Thymus (tissue), 11 donors: ENCODE data around the gene TMEM248. TPM values are rescaled to one million over a fixed set of nuclear protein-coding genes. Genes with fewer than 3 reads are reported as not detected.
"Not testable (repeated sequence)": the region's sequence is repeated elsewhere in the genome, so short reads cannot be mapped to it uniquely, and the experiment has no call there.

Experiments used
- DNase-seq, 9 donors: peaks; one replicate each; pipeline ENCODE4 v3.0.0-alpha.2; 2013; ENCODE audit warnings: low spot score in 9 of 9, low read depth in 6 of 9, missing footprints in 1 of 9
- H3K27ac ChIP-seq, 2 donors: one replicate each; pipeline ENCODE4 v1.5.1; 2013; ENCODE audit warnings: control low read depth in 1 of 2, low read depth in 1 of 2, low read length in 1 of 2, mild to moderate bottlenecking in 1 of 2, moderate library complexity in 1 of 2
- H3K27me3 ChIP-seq, 2 donors: one replicate each; pipeline ENCODE4 v1.5.1; 2013; ENCODE audit warnings: low read length in 1 of 2; ENCODE audit not compliant: control insufficient read depth in 2 of 2, insufficient read depth in 1 of 2
- H3K36me3 ChIP-seq, 2 donors: one replicate each; pipeline ENCODE4 v1.5.1; 2013; ENCODE audit warnings: low read length in 1 of 2, mild to moderate bottlenecking in 1 of 2, moderate library complexity in 1 of 2; ENCODE audit not compliant: control insufficient read depth in 2 of 2, insufficient read depth in 2 of 2
- H3K4me1 ChIP-seq, 2 donors: one replicate each; pipeline ENCODE4 v1.5.1; 2013; ENCODE audit warnings: low read length in 2 of 2; ENCODE audit not compliant: control insufficient read depth in 2 of 2, insufficient read depth in 2 of 2
- H3K4me3 ChIP-seq, 2 donors: one replicate each; pipeline ENCODE4 v1.5.1; 2013; ENCODE audit warnings: low read length in 2 of 2, control low read depth in 1 of 2, mild to moderate bottlenecking in 1 of 2
- H3K9me3 ChIP-seq, 2 donors: one replicate each; pipeline ENCODE4 v1.5.1; 2013; ENCODE audit warnings: low read length in 1 of 2, mild to moderate bottlenecking in 1 of 2; ENCODE audit not compliant: control insufficient read depth in 2 of 2, insufficient read depth in 1 of 2
- WGBS: extraction: QIAGEN DNeasy Blood & Tissue Kit; methylation state at CpG from one replicate; pipeline ENCODE4 v1.1.7; 2013; 5-methylcytosine and 5-hydroxymethylcytosine counted together
- polyA plus RNA-seq: library from polyadenylated mRNA; stranded (reverse); fragments of 200-250 nt; gene quantifications from one replicate; pipeline ENCODE4 v1.2.3, GENCODE V29; 2013
- total RNA-seq: library from RNA; stranded (reverse); fragments of 120-200 nt; gene quantifications from one replicate; pipeline ENCODE4 v1.2.4, GENCODE V29; 2013
- donor health status: healthy.

The TMEM248 gene
- total and polyA plus RNA-seq, 2 donors = 36.2 to 46.8 TPM

DNA sequence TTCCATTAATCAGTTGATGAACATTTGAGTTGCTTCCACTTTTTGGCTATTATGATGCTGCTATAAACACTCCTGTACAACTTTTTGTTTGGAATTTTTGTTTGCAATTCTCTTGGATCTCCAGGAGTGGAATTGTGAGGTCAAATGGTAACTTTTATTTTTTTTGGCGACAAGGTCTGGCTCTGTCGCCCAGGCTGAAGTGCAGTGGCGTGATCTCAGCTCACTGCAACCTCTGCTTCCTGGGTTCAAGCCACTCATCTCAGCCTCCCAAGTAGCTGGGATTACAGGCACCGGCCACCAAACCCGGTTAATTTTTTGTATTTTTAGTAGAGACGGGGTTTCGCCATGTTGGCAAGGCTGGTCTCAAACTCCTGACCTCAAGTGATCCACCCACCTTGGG is 3.1 kb upstream of the TMEM248 start:
- H3K4me1 ChIP-seq, DNase-seq, H3K27ac ChIP-seq, H3K36me3 ChIP-seq, H3K4me3 ChIP-seq, H3K9me3 ChIP-seq, H3K27me3 ChIP-seq: not testable (repeated sequence)
- WGBS = 95% methylated on average over 7 of the region's 7 CpGs

DNA sequence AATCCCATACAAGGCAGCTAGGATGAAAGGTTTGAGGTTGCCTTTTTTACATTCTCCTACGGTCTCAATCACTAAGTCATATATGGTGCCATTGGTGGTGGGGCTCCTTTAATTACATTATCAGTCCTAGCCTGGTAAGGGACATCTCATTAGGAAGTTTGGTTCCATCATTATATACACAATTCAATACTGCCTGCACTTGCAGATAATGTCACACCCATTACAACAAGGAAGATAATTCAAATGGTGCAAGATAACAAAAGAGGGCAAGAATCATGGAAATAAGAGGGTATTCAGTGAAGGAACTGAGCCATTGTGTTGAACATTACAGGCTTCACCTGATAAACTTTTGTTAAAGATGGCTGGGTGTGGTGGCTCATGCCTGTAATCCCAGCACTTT is 1.7 kb upstream of the TMEM248 start:
- no peak for DNase-seq
- H3K27ac ChIP-seq = no peak overlapping the region
- peaks cover 0 to 2% of the 10 kb centered on the region in 2 donors for H3K36me3 ChIP-seq
- H3K4me3 ChIP-seq = no peak overlapping the region
- no peaks in the 10 kb centered on the region for H3K27me3 ChIP-seq
- peaks cover 0 to 1% of the 10 kb centered on the region in 2 donors for H3K9me3 ChIP-seq
- peaks cover 6 to 14% of the 10 kb centered on the region in 2 donors for H3K4me1 ChIP-seq
- WGBS = 96% methylated on average over 1 of the region's 1 CpG

DNA sequence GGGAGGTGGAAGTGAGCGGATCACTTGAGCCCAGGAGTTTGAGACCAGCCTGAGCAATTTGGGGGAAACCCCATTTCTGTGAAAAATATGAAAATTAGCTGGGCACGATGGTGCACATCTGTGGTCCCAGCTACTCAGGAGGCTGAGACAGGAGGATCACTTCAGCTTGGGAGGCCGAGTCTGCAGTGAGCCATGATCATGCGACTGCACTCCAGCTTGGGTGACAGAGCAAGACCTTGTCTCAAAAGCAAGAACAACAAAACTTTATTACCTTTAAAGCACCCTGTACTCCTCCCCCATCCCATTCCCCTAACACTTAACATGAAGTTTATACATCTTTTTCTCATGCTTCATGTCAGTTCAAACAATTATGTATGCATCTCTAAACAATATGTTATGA is 1.3 kb upstream of the TMEM248 start:
- H3K4me1 ChIP-seq = peaks cover 6 to 14% of the 10 kb centered on the region in 2 donors
- peaks cover 0 to 3% of the 10 kb centered on the region in 2 donors for H3K36me3 ChIP-seq
- no peak overlapping the region for H3K4me3 ChIP-seq
- DNase-seq = no peak
- H3K9me3 ChIP-seq = peaks cover 0 to 1% of the 10 kb centered on the region in 2 donors
- no peak overlapping the region for H3K27ac ChIP-seq
- WGBS = 97% methylated on average over 4 of the region's 4 CpGs
- no peaks in the 10 kb centered on the region for H3K27me3 ChIP-seq

DNA sequence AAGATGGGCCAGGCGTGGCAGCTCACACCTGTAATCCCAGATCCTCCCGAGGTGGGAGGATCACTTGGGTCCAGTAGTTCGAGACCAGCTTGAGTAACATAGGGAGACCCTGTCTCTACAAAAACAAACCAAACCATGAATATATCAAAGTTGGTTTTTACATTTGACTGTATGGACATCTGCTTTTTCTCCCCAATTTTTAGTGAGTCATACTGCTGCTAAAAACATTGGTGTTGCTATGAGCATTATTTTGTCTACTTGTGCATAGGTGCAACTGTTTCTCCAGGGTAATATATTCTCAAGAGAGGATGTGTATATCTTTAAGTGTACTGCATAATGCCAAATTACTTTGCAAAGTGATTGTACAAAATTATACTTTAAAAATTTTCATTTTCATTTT is 769 bp upstream of the TMEM248 start:
- Histone ChIP-seq H3K36me3 (peaks cover 5 to 9% of the 10 kb centered on the region in 2 donors), H3K27me3 (no peaks in the 10 kb centered on the region), H3K9me3 (peaks cover 0 to 1% of the 10 kb centered on the region in 2 donors), H3K27ac (peak overlapping the region in 1 of 2 donors; percentile 79), H3K4me3 (peak overlapping the region; percentile 96 to 97), H3K4me1 (peaks cover 6 to 14% of the 10 kb centered on the region in 2 donors)
- 95% methylated on average over 3 of the region's 3 CpGs for WGBS
- peak in 1 of 9 donors; percentile 5 for DNase-seq

DNA sequence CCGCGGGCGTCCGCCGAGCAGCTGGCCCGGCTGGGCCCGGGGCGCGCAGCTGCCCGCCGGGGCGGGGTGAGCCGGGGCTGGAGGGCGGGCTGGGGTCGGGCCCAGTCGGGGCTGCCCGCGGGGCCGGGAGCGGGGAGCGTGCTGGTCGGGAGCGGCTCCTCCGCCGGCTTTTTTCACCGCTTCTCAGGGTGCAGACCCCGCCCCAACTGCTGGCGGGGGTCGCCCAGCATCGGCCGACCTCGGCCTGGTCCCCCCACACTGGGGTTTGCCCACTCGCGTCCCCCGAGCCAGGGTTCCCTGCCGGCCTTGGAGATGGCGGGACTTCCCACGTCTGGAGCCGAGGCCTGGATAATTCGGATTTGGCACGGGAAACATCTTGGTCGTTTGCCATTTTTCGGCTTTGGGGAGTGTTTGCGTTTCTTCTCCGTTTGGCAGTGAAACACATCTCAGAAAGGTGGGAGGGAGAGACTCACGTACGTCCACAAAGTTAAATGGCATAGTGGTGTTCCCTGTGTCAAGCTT is 432 bp downstream of the TMEM248 start:
- under 1% methylated on average over 47 of the region's 47 CpGs for WGBS
- Histone ChIP-seq H3K9me3 (peaks cover 0 to 1% of the 10 kb centered on the region in 2 donors), H3K27ac (peak overlapping the region; percentile 94), H3K4me1 (peaks cover 6 to 14% of the 10 kb centered on the region in 2 donors), H3K27me3 (no peaks in the 10 kb centered on the region), H3K4me3 (peak overlapping the region; percentile 96 to 97), H3K36me3 (peaks cover 7 to 17% of the 10 kb centered on the region in 2 donors)
- peak in 2 of 9 donors; percentile 11 for DNase-seq

DNA sequence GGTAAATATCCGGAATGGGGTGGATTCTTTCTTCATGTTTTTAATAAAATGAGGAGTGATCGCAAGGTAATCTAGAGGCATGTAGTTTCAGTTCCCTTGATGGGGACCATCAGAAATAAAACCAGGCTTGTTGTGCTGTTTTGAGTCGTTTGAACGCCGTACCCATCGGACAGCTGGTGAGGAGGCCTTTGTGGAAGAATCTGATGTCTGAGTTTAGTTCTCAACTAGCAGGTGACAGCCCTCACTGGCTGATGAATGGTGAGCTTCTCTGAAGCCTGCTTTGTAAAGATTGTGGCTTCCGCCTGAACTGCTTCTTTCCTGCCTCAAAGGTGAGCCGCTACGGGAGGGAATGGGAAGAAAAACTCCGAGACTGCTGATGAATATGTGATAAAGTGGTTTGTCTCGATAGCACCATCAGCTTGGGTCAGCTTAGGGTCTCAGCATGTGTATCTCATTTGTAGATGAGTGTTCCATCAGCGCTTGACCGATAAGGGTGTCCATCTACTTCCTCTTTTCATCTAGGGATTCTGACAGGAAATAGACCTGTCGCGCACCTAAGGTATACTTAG is 977 bp downstream of the TMEM248 start:
- peak; percentile 41 to 85 (median 58) for DNase-seq
- H3K27me3 ChIP-seq = no peaks in the 10 kb centered on the region
- peaks cover 6 to 14% of the 10 kb centered on the region in 2 donors for H3K4me1 ChIP-seq
- WGBS = 3% methylated on average over 15 of the region's 15 CpGs
- H3K36me3 ChIP-seq = peaks cover 7 to 17% of the 10 kb centered on the region in 2 donors
- peak overlapping the region; percentile 94 for H3K27ac ChIP-seq
- peaks cover 0 to 1% of the 10 kb centered on the region in 2 donors for H3K9me3 ChIP-seq
- H3K4me3 ChIP-seq = peak overlapping the region; percentile 96 to 97

DNA sequence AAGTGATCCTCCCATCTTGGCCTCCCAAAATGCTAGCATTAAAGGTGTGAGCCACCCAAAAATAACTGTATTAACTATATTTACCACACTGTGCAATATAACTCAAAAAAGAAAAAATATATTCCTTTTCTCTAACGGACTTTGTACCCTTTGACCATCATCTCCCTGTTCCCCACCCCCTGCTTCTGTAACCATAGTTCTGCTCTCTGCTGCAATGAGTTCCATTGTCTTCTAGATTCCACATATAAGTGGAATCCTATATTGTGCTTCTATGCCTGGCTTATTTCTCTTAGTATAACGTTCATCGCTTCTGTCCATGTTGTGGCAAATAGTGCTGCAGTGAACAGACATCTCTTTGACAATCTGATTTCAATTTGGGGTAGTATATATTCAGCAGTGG is 4.2 kb downstream of the TMEM248 start:
- 95% methylated on average over 3 of the region's 3 CpGs for WGBS
- peaks cover 10 to 25% of the 10 kb centered on the region in 2 donors for H3K36me3 ChIP-seq
- H3K27me3 ChIP-seq = no peaks in the 10 kb centered on the region
- H3K27ac ChIP-seq = no peak overlapping the region
- no peak for DNase-seq
- peaks cover 0 to 1% of the 10 kb centered on the region in 2 donors for H3K9me3 ChIP-seq
- H3K4me1 ChIP-seq = peaks cover 6 to 14% of the 10 kb centered on the region in 2 donors
- no peak overlapping the region for H3K4me3 ChIP-seq

DNA sequence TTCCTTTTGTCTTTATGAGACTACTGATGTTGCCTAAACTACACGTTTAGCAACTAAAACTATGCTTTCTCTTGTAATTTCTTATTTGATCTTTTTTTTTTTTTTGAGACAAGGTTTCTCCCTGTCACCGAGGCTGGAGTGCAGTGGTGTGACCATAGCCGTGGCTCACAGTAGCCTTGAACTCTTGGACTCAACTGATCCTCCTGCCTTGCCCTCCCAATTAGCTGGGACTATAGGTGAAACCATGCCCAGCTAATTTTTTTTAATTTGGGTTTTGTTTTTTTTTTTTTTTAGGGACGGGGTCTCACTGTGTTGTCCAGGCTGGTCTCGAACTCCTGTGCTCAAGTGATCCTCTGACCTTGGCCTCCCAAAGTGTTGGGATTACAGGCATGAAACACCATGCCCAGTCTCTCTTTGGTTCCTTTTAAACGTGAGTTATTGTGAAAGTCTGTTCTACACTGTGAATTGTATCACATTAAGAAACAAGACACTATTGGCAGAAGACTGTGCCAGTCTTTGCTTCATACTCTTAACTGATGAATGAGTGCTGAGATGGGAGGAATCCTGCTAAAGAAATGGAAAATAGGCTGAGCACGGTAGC is 6.4 kb downstream of the TMEM248 start:
- Histone ChIP-seq H3K27ac (no peak overlapping the region), H3K36me3 (peaks cover 14 to 31% of the 10 kb centered on the region in 2 donors), H3K4me3 (no peak overlapping the region), H3K27me3 (no peaks in the 10 kb centered on the region), H3K4me1 (peaks cover 4 to 9% of the 10 kb centered on the region in 2 donors), H3K9me3 (no peaks in the 10 kb centered on the region)
- 95% methylated on average over 7 of the region's 7 CpGs for WGBS
- no peak for DNase-seq

DNA sequence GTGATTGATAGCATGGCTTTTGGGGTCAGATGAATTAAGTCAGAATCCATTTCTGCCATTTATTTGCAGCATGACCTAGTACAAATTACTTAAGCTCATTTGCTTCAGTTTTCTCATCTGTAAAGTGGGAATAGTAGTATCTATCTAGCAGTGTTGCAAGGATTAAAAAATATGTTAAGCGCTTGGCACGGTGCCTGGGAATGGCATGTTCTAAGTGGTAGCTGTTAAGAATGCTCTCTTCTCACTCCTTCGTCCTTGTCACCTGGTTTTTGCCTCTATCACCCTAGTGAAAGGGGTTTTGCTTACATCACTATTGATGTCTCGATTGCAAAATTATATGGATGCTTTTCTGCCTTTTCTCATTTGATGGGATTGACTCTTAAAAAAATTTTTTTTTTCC is 7.4 kb downstream of the TMEM248 start:
- Histone ChIP-seq H3K4me3 (no peak overlapping the region), H3K27ac (no peak overlapping the region), H3K4me1 (no peaks in the 10 kb centered on the region), H3K36me3 (peaks cover 14 to 31% of the 10 kb centered on the region in 2 donors), H3K9me3 (no peaks in the 10 kb centered on the region), H3K27me3 (no peaks in the 10 kb centered on the region)
- 99% methylated on average over 4 of the region's 4 CpGs for whole genome bisulfite sequencing
- no peak for DNase-seq
